RWPE2 (cell line): ENCODE results near the gene ATE1.

Source experiments
- ATAC-seq: fragments of 200-7000 bp; cut with Tn5 transposase; 3 replicates; pipeline ENCODE4 v1.9.1; 2021; ENCODE audit warnings: low read depth
- DNase-seq: peaks from one replicate; pipeline ENCODE4 v3.0.0-alpha.2; 2020; ENCODE audit warnings: low spot score
- H3K27ac ChIP-seq: fragments of 450-650 bp; 2 replicates; pipeline ENCODE4 v1.5.1; 2017; ENCODE audit warnings: mild to moderate bottlenecking; ENCODE audit not compliant: poor library complexity, severe bottlenecking
- H3K27me3 ChIP-seq: fragments of 250-450 bp; sonication (Bioruptor Pico); 2 replicates; pipeline ENCODE4 v1.5.1; 2021; ENCODE audit warnings: mild to moderate bottlenecking, moderate library complexity; ENCODE audit not compliant: insufficient read depth, poor library complexity, severe bottlenecking
- H3K36me3 ChIP-seq: fragments of 250-450 bp; sonication (Bioruptor Pico); 2 replicates; pipeline ENCODE4 v1.5.1; 2020; ENCODE audit warnings: low read depth, mild to moderate bottlenecking, moderate library complexity
- H3K4me1 ChIP-seq: fragments of 250-450 bp; sonication (Bioruptor Pico); 2 replicates; pipeline ENCODE4 v1.5.1; 2021; ENCODE audit warnings: mild to moderate bottlenecking, moderate library complexity; ENCODE audit not compliant: insufficient read depth, poor library complexity, severe bottlenecking
- H3K4me3 ChIP-seq: fragments of 250-450 bp; sonication (Bioruptor Pico); 2 replicates; pipeline ENCODE4 v1.5.1; 2021; ENCODE audit warnings: mild to moderate bottlenecking, moderate library complexity; ENCODE audit not compliant: severe bottlenecking
- H3K9me3 ChIP-seq: fragments of 250-450 bp; sonication (Bioruptor Pico); 2 replicates; pipeline ENCODE4 v1.5.1; 2021; ENCODE audit warnings: mild to moderate bottlenecking, moderate library complexity; ENCODE audit not compliant: severe bottlenecking
- CTCF ChIP-seq: fragments of 450-650 bp; IDR thresholded peaks from one replicate; pipeline ENCODE4 v1.5.1; 2017; ENCODE audit warnings: mild to moderate bottlenecking, moderate library complexity; ENCODE audit not compliant: poor library complexity, severe bottlenecking

ATE1 gene

GRCh38 chr10:121873236-121873635, 54.6 kb downstream of the ATE1 start:
- no peak overlapping the region for H3K4me3 ChIP-seq
- H3K27me3 ChIP-seq: no peaks in the 10 kb centered on the region
- H3K4me1 ChIP-seq: no peaks in the 10 kb centered on the region
- H3K36me3 ChIP-seq: peaks cover 16% of the 10 kb centered on the region
- no peak overlapping the region for H3K27ac ChIP-seq
- ATAC-seq: no peak
- no peak for TF ChIP-seq CTCF
- no peak for DNase-seq
- no peaks in the 10 kb centered on the region for H3K9me3 ChIP-seq

GRCh38 chr10:121870413-121870812, 57.4 kb downstream of the ATE1 start:
- TF ChIP-seq CTCF: no peak
- Histone ChIP-seq H3K4me3 (no peak overlapping the region), H3K27me3 (no peaks in the 10 kb centered on the region), H3K4me1 (no peaks in the 10 kb centered on the region), H3K9me3 (no peaks in the 10 kb centered on the region), H3K36me3 (peaks cover 26% of the 10 kb centered on the region), H3K27ac (no peak overlapping the region)
- DNase-seq (no peak), ATAC-seq (no peak)

- peaks cover 23% of the 10 kb centered on the region for H3K36me3 ChIP-seq
- H3K4me1 ChIP-seq: no peaks in the 10 kb centered on the region
- H3K27ac ChIP-seq: no peak overlapping the region
- no peaks in the 10 kb centered on the region for H3K27me3 ChIP-seq
- DNase-seq: no peak
- TF ChIP-seq CTCF: no peak
- no peak for ATAC-seq
- no peak overlapping the region for H3K4me3 ChIP-seq
- H3K9me3 ChIP-seq: no peaks in the 10 kb centered on the region
Observed at GRCh38 chr10:121865554-121865953, 62.3 kb downstream of the ATE1 start.

- H3K9me3 ChIP-seq: no peaks in the 10 kb centered on the region
- no peaks in the 10 kb centered on the region for H3K27me3 ChIP-seq
- DNase-seq: no peak
- no peak overlapping the region for H3K27ac ChIP-seq
- H3K4me3 ChIP-seq: no peak overlapping the region
- TF ChIP-seq CTCF: no peak
- peaks cover 17% of the 10 kb centered on the region for H3K36me3 ChIP-seq
- no peaks in the 10 kb centered on the region for H3K4me1 ChIP-seq
- ATAC-seq: no peak
Observed at GRCh38 chr10:121864653-121865052, 63.2 kb downstream of the ATE1 start.

GRCh38 chr10:121864168-121864567, 63.7 kb downstream of the ATE1 start:
- Histone ChIP-seq H3K27me3 (no peaks in the 10 kb centered on the region), H3K36me3 (peaks cover 12% of the 10 kb centered on the region), H3K4me1 (no peaks in the 10 kb centered on the region), H3K9me3 (no peaks in the 10 kb centered on the region), H3K4me3 (no peak overlapping the region), H3K27ac (no peak overlapping the region)
- no peak for DNase-seq
- no peak for ATAC-seq
- no peak for TF ChIP-seq CTCF
